Left forelimb (tissue), 1 donor: ENCODE results near the gene HOXC11.
A peak's percentile ranks its signal among the peaks of the same experiment; 100 is the strongest.

ENCODE experiments used
- DNase-seq: peaks from one replicate; pipeline ENCODE4 v3.0.0-alpha.2; 2018; ENCODE audit warnings: low spot score

The HOXC11 gene

GRCh38 chr12:53997204-53998109, 24.5 kb downstream of the HOXC11 start:
- DNase-seq, result no peak

GRCh38 chr12:53998110-53998899, 25.4 kb downstream of the HOXC11 start:
- no peak for DNase-seq

GRCh38 chr12:53998900-53999236, 25.9 kb downstream of the HOXC11 start:
- DNase-seq, result no peak

GRCh38 chr12:53999559-54000115, 26.7 kb downstream of the HOXC11 start:
- no peak for DNase-seq

GRCh38 chr12:54000116-54001114, 27.5 kb downstream of the HOXC11 start, which contains the start of gene HOXC9:
TSS of gene HOXC9 (plus strand) at chr12:54000161. CDS start at chr12:54000189, 28 bp downstream.
- DNase-seq, result no peak

- DNase-seq, result no peak
Measured at GRCh38 chr12:54001283-54002187, 28.6 kb downstream of the HOXC11 start.

GRCh38 chr12:54002278-54002914, 29.5 kb downstream of the HOXC11 start:
- DNase-seq, result no peak

GRCh38 chr12:54002915-54003389, 30.0 kb downstream of the HOXC11 start:
- DNase-seq, result no peak

GRCh38 chr12:54003625-54004024, 30.7 kb downstream of the HOXC11 start:
- DNase-seq, result no peak

GRCh38 chr12:54004063-54004840, 31.3 kb downstream of the HOXC11 start:
- DNase-seq, result no peak

GRCh38 chr12:54004841-54005530, 32.1 kb downstream of the HOXC11 start:
- DNase-seq, result no peak

GRCh38 chr12:54005531-54005852, 32.6 kb downstream of the HOXC11 start:
- DNase-seq, result no peak

- peak; percentile 90 for DNase-seq
Measured at GRCh38 chr12:54005853-54006558, 33.1 kb downstream of the HOXC11 start.

GRCh38 chr12:54006559-54007220, 33.8 kb downstream of the HOXC11 start:
- no peak for DNase-seq

GRCh38 chr12:54007538-54008259, 34.8 kb downstream of the HOXC11 start:
- no peak for DNase-seq

- DNase-seq, result no peak
Measured at GRCh38 chr12:54008260-54008552, 35.3 kb downstream of the HOXC11 start.
